Measurements from ENCODE around the gene MAFF.

GRCh38 chr22:38226853-38227649, 25.3 kb downstream of the MAFF start:
- TF ChIP-seq CTCF (IDR thresholded peaks at IDR 0.05; ENCODE audit: low read depth, low read length): no peak
- no peak for TF ChIP-seq EZH2phosphoT487 (IDR thresholded peaks at IDR 0.05; ENCODE audit: low read depth)

Measured in OCI-LY3 (cell line).